ENCODE measurements around the gene PFN1.

DNA sequence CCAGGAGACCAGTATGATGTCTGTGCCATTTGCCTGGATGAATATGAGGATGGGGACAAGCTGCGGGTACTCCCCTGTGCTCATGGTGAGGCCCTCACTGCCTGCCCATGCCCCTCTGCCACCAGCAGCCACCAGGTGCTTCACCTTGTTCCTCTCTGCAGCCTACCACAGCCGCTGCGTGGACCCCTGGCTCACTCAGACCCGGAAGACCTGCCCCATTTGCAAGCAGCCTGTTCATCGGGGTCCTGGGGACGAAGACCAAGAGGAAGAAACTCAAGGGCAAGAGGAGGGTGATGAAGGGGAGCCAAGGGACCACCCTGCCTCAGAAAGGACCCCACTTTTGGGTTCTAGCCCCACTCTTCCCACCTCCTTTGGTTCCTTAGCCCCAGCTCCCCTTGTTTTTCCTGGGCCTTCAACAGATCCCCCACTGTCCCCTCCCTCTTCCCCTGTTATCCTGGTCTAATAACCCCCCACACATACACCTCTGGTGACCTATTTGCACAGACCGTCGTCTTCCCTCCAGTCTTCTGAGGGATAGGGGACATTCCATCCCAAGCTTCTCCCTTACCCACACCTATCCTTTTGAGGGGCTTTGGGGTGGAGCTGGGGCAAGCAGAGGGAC lies 3.7 kb downstream of the PFN1 start:
- TF ChIP-seq, protein P1, sequence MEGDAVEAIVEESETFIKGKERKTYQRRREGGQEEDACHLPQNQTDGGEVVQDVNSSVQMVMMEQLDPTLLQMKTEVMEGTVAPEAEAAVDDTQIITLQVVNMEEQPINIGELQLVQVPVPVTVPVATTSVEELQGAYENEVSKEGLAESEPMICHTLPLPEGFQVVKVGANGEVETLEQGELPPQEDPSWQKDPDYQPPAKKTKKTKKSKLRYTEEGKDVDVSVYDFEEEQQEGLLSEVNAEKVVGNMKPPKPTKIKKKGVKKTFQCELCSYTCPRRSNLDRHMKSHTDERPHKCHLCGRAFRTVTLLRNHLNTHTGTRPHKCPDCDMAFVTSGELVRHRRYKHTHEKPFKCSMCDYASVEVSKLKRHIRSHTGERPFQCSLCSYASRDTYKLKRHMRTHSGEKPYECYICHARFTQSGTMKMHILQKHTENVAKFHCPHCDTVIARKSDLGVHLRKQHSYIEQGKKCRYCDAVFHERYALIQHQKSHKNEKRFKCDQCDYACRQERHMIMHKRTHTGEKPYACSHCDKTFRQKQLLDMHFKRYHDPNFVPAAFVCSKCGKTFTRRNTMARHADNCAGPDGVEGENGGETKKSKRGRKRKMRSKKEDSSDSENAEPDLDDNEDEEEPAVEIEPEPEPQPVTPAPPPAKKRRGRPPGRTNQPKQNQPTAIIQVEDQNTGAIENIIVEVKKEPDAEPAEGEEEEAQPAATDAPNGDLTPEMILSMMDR (IDR thresholded peaks at IDR 0.05), result no peak
- TF ChIP-seq POLR2A (IDR thresholded peaks at IDR 0.05), result no peak
